Skeletal muscle cell (primary cell): ENCODE results near the gene CXXC4.

Experiments used
- DNase-seq: peaks from one replicate; pipeline ENCODE4 v3.0.0-alpha.2; 2010; ENCODE audit warnings: low read depth
- H3K4me3 ChIP-seq: 2 replicates; pipeline ENCODE4 v1.5.1; 2011; ENCODE audit warnings: low read depth, mild to moderate bottlenecking, control low read depth, low read length, moderate library complexity

CXXC4 gene

DNA sequence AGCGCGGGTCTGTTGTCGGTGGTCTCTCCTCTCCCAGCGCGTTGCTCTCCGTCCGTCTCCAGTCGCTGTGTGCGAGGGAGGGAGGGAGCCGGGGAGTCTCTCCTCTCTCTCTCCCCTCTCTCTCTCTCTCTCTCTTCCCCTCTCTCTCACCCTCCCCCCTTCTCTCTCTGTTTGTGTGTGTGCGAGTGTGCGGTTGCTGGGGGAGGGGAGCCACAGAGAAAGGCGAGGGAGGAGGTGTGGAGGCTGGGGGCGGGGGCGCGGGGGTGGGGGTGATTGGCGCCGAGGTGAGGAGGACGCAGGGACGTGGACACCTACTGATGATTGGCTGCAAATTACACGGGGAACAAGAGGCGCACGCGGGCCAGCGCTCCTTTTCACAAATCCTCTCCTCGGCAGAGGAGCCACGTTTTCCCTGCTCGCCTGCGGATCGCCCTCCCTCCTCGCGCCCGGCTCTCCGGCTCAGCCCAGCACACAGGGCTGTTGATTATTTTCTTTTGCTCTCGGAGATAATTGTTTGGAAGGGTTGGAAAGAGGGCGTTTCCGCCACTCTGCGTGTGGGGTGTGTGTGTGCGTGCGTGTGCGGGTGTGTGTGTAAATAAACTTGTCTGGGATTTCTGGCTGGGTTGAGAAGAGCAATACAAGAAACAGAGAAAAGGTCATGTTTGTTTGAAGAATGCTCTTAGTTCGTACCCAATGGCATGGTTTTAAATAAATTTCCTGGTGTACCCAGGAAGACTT is at the start of gene CXXC4:
Gene CXXC4, minus strand, starts transcription at position 73 of the 738 bp plus-strand sequence. CDS start 3,092 bp downstream, outside the sequence.
- DNase-seq = peak; percentile 42
- H3K4me3 ChIP-seq = peak within 1 kb of the TSS; percentile 57

DNA sequence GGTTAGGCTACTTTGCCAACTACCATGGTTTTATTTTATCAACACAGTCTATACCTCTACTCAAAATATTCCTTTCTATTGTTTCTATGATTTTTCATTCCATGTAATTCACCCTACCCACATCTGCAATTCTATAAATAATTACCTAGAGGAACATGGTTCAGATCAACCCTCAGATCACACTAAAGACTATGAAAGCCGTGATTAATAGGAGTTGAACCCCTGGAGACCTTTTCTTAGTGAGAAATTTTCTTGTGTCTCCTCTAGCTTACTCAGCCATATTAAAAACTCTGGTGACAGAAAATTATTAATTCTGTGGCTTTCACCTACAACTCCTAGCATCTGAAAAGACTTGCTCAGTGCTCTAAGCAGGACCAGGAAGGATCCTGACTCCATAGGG is 38.5 kb upstream of the CXXC4 start:
- DNase-seq = no peak

DNA sequence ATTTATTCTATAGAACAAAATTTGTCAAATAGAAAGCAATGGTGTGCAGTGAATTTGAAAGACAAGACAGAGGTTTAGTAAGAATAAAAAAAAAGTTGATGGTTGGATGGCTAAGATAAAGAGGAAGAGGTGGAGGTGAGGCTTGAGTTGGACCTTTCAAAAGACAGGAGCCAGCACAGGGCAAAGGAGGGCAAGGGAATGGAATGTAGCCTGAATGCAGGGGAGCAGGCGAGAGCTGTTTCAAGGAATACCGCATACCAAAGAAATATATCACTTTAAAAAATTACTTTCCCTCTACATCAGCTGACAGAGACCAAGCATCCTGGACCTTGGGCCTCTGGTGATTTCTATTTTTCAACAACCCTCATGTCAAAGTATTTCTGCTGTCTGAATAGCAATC is 38.0 kb upstream of the CXXC4 start:
- H3K4me3 ChIP-seq = no peak overlapping the region

More for the DNA sequence above, 38.5 kb upstream of the CXXC4 start:
- no peak overlapping the region for H3K4me3 ChIP-seq

DNA sequence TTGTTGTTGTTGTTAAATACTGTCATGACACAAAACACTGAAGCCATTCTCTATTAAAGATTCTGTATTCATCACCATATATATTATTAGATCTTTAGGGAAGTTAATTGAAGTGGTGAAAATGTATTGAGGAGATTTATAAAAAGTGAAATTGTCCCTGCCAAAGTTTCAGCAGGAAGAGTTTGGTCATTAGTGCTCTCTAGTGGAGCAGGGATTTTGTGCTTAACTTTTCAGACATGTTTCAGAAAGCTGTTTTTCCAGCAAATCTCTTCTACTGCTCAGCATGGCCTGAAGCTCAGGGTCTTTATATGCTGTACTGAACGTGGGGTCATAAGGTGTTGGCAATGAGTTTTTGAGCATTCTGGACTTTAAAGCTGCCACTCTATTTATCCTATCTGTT is 36.7 kb upstream of the CXXC4 start:
- no peak for DNase-seq
- H3K4me3 ChIP-seq = no peak overlapping the region

More for the DNA sequence above, 38.0 kb upstream of the CXXC4 start:
- no peak for DNase-seq

DNA sequence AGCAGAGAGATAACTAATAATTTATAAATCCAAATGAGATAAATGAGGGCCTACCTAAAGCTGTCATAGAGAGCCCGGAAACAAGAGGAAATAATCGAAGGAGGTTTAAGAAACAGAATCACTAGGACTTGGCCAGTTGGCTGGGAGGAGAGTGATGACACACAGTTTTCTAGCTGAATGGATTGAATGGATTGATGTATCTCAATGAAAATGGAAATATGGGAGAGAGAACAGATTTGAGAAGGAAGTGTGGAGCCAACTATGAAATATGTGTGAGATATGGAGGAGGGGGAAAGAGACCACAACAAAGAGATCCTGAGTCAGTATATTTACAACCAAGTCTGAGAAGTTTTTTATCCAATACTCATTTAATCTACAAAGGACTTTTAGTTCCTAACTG is 35.7 kb upstream of the CXXC4 start:
- H3K4me3 ChIP-seq = no peak overlapping the region
- no peak for DNase-seq

DNA sequence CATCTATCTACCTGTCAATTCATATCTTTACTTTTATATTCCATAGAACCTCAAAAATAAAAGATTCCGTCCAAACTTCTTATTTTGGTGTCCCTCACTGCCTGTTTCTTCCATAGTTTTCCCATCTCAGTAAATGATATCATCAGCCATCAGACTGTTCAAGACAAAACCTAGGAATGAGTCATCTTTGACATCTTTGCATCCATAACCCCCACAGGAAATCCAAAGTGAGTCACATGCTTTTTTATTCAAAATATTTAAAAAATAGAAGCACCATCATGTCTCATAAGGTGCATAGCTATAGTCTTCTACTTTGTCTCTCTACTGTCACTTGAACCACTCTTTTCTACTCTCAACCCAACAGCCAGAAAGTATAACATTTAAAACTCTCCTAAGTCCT is 29.9 kb upstream of the CXXC4 start:
- DNase-seq = peak; percentile 28
- no peak overlapping the region for H3K4me3 ChIP-seq

DNA sequence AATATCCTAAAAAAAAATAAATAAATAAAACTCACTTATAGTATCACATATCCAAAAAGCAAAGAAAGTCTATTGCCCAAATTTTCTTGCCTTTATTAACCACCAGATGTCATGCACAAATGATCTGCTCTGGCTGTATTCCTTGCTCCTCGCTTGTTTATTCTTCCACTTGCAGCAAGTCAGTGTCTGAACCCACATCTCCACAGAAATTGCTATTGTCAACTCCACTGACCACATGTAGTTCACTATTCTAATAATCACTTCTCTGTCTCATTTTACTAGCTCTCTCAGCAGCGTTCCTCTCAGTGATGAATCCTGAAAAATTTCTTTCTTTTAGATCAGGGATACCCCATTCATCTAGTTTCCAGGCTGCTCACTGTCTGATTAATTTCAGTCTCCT is 29.3 kb upstream of the CXXC4 start:
- H3K4me3 ChIP-seq = no peak overlapping the region
- no peak for DNase-seq

DNA sequence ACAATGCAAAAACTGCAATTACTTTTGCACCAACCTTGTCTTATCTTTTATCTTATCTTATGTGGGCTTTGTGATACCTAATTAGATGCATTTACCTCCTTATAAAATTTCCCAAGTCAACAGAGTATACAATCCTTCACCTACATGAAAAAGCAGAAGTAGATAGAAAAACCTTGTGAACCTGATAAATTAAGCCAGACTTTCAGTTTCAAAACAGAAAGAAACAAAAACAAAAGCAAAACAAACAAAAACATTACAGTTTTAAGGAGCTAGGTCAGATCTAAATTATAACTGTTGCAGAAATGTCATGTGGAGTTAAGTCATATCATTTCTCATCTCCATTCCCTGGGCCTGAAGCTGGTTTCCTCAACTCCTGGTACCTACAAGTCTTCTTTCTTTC is 24.9 kb upstream of the CXXC4 start:
- no peak overlapping the region for H3K4me3 ChIP-seq
- no peak for DNase-seq

DNA sequence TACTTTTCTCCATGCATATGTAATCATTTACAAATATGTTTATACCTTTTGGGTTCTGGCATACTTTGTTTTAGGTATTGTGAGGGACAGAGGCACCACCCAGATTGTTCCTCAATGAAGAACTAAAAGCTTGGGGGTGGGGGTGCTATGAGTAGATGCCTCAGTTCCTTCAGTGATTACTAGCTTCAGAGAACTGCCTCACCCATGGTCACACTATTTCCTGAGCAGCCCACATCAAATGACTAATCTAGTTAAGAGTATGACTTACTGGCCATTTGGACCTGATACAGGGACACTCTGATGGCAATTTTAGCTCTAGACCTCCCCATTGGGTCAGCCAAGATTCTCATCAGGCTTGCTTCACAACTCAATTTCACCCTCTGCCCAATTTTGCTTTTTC is 22.2 kb upstream of the CXXC4 start:
- no peak for DNase-seq
- no peak overlapping the region for H3K4me3 ChIP-seq

DNA sequence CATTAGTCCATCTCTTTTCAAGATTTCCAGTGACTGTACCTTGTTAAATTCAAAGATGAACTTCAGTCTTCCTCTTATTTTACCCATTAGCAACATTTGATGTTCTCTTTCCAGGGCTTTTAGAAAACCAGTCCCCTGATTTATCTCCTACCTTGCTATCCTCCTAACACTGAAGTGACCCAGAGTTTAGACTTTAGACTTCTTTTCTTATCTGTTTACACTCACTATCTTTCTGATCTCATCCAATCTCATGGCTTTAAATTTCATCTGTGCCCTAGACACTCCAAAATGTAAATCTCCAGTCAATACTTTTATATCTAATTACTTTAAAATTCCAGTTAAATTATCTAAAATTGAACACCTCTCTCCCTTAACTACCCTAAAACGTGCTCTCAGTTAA is 13.5 kb upstream of the CXXC4 start:
- no peak for DNase-seq
- no peak overlapping the region for H3K4me3 ChIP-seq

DNA sequence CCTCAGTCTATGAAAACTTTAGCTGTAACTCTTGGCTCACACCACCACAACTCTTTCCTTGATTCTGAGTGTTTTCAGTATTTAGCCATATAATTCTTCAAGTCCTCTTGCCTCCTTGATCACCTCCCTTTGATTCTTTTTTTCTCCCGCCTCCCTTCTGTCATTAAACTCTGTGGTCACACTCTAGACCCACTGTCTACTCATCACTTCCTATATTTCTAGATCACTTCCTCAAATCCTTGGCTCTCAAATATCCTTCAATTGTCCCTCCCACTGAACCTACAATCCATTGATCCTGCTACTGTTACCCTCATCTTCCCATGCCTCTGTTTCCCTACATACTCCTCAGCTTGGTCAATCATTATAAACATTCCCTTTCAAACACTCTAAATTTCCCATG is 12.4 kb upstream of the CXXC4 start:
- DNase-seq = no peak
- H3K4me3 ChIP-seq = no peak overlapping the region

DNA sequence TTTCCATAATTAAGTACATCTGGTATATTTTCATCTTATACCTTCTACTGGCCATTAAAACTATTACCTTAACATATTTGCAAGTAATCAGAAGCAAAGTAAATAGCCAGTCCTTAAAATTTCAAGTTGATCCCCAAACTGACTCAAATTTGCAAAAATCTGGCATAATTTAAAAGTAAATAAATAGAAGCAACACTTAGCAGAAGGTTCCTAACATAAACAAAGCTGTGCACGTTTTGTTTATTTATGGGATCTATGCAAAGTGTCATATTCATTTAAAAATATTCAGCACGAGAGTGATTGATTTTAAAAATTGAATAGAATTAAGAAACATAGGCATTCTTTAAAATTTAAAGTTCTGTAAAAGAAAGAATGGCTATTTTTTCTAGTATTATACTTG is 9.8 kb upstream of the CXXC4 start:
- no peak for DNase-seq
- no peak overlapping the region for H3K4me3 ChIP-seq

DNA sequence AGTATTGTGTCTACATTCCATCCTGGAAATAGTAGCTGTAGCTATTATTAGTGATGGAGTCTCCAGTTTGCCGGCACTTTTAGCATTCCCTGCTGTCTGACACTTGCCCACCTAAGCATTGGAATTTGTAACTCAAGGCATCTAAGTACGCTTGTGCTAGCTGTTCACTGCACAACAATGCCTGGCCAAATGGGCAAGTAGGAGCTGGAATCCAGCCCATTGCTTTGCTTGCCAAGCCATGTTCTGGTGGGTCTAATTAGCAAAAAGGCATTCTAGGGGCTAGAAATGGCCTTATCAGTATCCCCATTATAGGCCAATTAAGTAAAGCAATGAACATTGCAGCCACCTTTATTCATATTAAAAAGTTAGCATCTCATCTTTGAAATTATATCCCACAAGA is 7.8 kb upstream of the CXXC4 start:
- H3K4me3 ChIP-seq = no peak overlapping the region
- no peak for DNase-seq

DNA sequence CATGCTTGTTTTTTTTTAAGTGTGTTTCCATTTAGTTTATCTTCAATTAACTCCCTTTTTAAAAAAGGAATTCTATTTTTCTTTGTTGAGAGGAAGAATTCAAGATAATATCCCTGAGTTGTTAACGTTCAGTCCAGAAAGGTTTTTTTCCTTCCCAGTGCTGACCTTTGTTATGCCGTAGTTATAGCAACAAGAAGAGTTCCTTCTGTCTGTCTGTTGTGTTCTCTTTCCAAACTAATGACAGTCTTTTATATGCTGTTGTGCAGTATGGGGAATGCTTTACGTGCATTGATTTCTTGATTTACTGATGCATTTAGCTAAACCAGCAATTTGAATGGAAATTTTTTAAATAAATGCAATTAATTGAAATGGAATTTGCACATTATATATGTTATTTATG is 6.6 kb upstream of the CXXC4 start:
- DNase-seq = no peak
- no peak overlapping the region for H3K4me3 ChIP-seq

DNA sequence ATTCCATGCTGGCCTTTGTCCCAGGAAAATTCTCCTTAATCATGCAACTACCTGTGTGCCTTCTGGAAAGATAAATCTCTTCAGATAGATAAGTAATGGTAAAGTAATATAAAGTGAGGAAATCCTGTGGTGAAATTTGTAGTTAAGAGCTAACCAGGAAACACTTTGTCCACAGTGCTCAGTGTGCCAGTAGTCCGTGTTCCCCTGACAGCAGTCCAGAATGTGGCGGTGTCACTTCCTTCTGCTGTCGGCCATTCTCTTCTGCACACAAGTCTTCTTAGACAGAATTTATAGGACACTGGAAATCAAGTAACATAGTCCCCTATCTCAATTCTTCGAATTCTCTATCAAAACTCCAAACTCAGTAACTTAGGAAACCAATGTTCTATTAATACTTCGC is 5.7 kb upstream of the CXXC4 start:
- no peak overlapping the region for H3K4me3 ChIP-seq
- no peak for DNase-seq

DNA sequence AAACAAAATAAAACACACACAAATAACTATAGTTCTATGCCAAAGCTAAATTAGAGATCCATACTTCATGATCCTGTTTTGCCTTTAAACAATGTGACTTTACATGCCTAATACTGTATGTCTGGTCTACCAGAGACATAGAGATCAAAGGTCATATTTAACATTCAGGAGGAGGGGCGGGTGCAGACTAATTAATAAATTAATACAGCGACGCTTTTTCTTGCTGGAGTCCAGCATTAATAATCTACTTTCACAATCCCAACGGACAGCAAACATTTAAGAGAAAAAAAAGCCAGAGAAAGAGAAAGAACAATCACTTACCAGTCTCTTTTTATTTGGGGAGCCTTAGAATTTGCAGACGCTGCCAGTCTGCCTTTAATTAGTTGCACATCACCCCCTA is 509 bp downstream of the CXXC4 start:
- no peak for DNase-seq
- H3K4me3 ChIP-seq = peak overlapping the region; percentile 57

DNA sequence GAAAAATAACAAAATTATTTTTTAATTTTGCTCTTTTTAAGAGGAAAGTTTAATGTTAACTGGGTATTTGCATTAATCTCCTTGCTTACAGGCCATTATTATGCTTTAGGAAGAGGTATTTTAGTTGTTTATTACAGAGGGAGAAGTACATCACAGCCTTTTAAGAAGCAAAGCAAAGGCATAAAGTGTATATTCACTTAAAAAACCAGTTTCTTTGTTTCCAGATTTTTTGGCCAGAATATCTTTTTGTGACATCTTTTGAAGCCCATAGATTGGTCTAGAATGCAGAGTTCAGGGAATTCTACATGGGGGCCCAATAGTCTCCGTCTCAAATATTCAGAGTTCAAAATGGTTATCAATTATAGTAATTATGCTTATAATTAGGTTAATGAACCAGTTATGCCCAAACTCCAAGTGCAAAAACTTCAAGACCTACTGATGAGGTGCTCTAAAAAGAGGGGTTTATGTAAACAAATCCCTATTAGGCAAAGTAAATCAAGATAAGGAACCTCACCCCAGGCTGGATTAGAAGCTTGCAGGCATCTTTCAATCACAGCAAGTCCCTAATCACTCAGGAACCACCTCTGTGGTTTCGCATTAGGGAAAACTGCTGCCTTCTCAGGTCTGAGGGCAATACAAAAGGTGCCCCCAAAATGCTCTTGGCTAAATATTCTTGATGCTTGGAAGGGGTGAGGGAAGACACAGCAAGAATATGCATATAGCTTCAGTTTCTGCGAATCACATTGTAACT is 1.4 kb downstream of the CXXC4 start:
- no peak overlapping the region for H3K4me3 ChIP-seq
- no peak for DNase-seq

DNA sequence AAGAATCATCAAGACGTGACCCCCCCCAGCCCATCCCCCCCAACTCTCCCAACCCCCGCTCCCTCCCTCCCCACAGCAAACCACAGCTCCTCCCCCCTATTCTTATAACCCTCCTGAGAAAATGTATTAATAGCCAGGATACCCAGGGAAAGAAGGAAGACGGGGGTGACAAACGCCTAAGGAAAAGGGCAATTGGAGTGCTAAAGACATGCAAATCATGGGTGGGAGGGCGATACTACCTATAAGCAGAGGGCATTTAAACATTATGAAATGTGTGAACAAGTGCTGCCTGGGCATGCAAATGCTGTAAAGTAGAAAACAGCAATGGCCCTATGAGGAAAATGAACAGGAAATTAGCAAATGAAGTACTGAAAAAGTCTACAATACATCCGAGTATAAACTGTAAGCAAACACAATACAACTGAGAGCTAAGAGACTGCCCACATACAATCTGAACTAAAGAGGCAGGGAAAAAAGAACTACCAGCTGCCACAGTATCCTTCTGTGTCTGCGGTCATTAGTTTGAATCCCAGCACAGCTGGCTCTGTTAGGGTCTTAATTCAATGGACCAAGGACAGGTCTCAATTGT is 2.4 kb downstream of the CXXC4 start:
- DNase-seq = no peak
- H3K4me3 ChIP-seq = peak overlapping the region; percentile 68

DNA sequence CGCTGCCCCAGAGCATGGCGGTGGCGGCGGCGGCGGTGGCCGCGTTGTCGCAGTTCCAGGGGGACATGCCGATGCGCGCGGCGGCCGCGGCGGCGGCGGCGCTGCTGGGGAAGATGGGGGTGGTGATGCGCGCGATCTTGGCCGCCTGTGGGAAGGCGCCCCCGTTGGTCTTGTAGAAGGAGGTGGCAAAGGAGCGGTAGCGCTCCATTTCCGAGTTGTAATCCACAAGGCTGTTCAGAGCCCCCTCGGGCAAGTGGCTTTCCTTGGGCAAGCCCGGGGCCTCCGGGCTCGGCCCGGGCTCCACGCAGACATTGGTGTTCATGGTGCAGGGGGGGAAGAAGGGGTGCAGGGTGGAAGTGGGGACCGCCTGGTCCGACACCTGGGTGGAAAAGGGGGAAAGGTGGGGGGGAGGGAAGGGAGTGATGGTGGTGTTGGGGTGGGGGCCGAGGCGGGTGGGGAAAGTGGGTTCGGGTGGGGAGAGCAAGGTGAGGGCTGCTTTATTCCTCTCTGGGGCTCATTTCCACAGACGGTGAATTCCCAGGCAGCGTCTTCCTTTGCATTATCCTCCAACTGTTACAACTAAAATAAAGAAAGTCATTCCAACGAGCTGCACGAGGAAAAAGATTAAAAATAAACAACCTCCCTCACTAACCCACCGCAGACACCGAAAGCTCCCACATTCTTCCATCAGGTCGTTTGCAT is 3.1 kb downstream of the CXXC4 start:
- H3K4me3 ChIP-seq = peak overlapping the region; percentile 68
- DNase-seq = no peak
